ENCODE data around the gene ELMOD2.

Gene ELMOD2

DNA sequence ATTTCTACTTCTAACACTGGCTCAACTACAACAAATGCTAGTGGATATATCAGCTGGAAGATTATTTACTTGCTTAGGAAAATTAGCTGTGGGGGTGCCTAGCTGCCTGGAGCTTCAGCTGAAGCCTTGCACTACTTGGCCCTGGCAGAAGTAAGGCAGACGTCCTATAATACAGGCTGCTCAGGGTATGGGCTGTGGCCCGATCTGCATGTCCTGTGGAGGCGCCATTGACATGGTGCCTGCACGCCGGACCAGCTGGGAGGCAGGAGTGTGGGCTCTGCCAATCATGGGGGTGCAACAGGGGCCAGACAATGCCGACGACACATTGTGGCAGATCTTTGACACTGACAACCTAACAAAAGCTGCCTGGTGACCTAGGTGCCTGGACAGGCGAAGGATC, 76.4 kb downstream of the ELMOD2 start:
- no peak overlapping the region for H3K4me3 ChIP-seq (replicated peaks; ENCODE audit: insufficient read depth, low read length)
- DNase-seq (ENCODE audit: low read depth in 1 of 2, low spot score in 1 of 2): no peak
- H3K27ac ChIP-seq (replicated peaks): no peak overlapping the region
- no peak for TF ChIP-seq POLR2AphosphoS5 (IDR thresholded peaks at IDR 0.05; ENCODE audit: low read depth)
- TF ChIP-seq, protein P1, sequence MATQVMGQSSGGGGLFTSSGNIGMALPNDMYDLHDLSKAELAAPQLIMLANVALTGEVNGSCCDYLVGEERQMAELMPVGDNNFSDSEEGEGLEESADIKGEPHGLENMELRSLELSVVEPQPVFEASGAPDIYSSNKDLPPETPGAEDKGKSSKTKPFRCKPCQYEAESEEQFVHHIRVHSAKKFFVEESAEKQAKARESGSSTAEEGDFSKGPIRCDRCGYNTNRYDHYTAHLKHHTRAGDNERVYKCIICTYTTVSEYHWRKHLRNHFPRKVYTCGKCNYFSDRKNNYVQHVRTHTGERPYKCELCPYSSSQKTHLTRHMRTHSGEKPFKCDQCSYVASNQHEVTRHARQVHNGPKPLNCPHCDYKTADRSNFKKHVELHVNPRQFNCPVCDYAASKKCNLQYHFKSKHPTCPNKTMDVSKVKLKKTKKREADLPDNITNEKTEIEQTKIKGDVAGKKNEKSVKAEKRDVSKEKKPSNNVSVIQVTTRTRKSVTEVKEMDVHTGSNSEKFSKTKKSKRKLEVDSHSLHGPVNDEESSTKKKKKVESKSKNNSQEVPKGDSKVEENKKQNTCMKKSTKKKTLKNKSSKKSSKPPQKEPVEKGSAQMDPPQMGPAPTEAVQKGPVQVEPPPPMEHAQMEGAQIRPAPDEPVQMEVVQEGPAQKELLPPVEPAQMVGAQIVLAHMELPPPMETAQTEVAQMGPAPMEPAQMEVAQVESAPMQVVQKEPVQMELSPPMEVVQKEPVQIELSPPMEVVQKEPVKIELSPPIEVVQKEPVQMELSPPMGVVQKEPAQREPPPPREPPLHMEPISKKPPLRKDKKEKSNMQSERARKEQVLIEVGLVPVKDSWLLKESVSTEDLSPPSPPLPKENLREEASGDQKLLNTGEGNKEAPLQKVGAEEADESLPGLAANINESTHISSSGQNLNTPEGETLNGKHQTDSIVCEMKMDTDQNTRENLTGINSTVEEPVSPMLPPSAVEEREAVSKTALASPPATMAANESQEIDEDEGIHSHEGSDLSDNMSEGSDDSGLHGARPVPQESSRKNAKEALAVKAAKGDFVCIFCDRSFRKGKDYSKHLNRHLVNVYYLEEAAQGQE (IDR thresholded peaks at IDR 0.05; ENCODE audit: insufficient replicate concordance, low read depth): no peak
- no peak for TF ChIP-seq GABPA (IDR thresholded peaks at IDR 0.05; ENCODE audit: low read depth)
- TF ChIP-seq SPI1 (IDR thresholded peaks at IDR 0.05; ENCODE audit: borderline replicate concordance, low read depth): no peak
- peaks cover 2% of the 10 kb centered on the region for H3K27me3 ChIP-seq (ENCODE audit: insufficient read depth, poor library complexity, severe bottlenecking)

DNA sequence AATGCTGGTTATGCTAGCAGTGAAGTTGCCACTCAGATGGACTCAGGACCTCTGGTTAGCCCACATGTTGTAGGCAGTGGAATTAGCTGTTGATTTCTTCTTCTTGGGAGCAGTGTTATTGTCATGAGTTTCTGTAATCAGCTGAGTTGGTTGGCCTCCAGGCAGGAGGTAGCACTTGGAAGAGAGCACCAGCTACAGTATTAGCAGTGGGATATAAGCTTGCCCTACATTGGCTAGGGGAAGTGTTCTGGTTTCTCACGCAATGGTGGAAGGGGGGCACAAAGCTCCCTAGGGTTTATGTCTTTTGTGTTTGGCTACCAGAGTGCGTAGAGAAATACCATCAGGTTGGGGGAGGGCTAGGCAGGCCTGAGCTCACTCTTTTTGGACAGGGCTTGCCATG, 78.7 kb downstream of the ELMOD2 start:
- Histone ChIP-seq H3K27me3 (ENCODE audit: insufficient read depth, poor library complexity, severe bottlenecking) (peaks cover 2% of the 10 kb centered on the region), H3K4me3 (replicated peaks; ENCODE audit: insufficient read depth, low read length) (no peak overlapping the region), H3K27ac (replicated peaks) (no peak overlapping the region)
- TF ChIP-seq SPI1 (IDR thresholded peaks at IDR 0.05; ENCODE audit: borderline replicate concordance, low read depth) (no peak), GABPA (IDR thresholded peaks at IDR 0.05; ENCODE audit: low read depth) (no peak), POLR2AphosphoS5 (IDR thresholded peaks at IDR 0.05; ENCODE audit: low read depth) (no peak)
- TF ChIP-seq, protein P1 (IDR thresholded peaks at IDR 0.05; ENCODE audit: insufficient replicate concordance, low read depth): no peak
- TF ChIP-seq, protein P2, sequence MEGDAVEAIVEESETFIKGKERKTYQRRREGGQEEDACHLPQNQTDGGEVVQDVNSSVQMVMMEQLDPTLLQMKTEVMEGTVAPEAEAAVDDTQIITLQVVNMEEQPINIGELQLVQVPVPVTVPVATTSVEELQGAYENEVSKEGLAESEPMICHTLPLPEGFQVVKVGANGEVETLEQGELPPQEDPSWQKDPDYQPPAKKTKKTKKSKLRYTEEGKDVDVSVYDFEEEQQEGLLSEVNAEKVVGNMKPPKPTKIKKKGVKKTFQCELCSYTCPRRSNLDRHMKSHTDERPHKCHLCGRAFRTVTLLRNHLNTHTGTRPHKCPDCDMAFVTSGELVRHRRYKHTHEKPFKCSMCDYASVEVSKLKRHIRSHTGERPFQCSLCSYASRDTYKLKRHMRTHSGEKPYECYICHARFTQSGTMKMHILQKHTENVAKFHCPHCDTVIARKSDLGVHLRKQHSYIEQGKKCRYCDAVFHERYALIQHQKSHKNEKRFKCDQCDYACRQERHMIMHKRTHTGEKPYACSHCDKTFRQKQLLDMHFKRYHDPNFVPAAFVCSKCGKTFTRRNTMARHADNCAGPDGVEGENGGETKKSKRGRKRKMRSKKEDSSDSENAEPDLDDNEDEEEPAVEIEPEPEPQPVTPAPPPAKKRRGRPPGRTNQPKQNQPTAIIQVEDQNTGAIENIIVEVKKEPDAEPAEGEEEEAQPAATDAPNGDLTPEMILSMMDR (IDR thresholded peaks at IDR 0.05; ENCODE audit: insufficient read depth, low read length): no peak
- no peak for DNase-seq (ENCODE audit: low read depth in 1 of 2, low spot score in 1 of 2)

DNA sequence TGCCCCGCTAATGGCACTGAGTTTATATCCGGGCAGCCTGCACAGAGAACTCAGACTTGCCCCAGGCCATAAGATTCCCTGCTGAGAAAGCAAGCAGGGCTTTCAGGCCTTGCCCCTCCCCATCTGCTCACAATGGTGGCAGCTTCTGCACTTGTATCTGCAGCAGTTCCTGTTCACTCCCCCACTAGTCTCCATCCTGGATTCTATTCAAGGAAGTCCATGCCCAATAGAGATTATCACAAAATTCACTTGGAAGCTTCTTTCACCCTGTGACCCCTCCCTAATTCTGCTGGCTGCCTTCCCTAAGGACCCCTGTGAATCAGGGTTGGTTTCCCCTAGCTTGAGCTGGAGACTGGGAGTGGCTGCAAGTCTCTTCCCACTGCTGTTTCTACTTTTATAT, 79.3 kb downstream of the ELMOD2 start:
- TF ChIP-seq, protein P2 (IDR thresholded peaks at IDR 0.05; ENCODE audit: insufficient read depth, low read length): no peak
- no peak for TF ChIP-seq POLR2AphosphoS5 (IDR thresholded peaks at IDR 0.05; ENCODE audit: low read depth)
- TF ChIP-seq, protein P1 (IDR thresholded peaks at IDR 0.05; ENCODE audit: insufficient replicate concordance, low read depth): no peak
- no peak for TF ChIP-seq GABPA (IDR thresholded peaks at IDR 0.05; ENCODE audit: low read depth)
- no peak for TF ChIP-seq SPI1 (IDR thresholded peaks at IDR 0.05; ENCODE audit: borderline replicate concordance, low read depth)
- peaks cover 2% of the 10 kb centered on the region for H3K27me3 ChIP-seq (ENCODE audit: insufficient read depth, poor library complexity, severe bottlenecking)
- H3K4me3 ChIP-seq (replicated peaks; ENCODE audit: insufficient read depth, low read length): no peak overlapping the region
- H3K27ac ChIP-seq (replicated peaks): no peak overlapping the region
- no peak for DNase-seq (ENCODE audit: low read depth in 1 of 2, low spot score in 1 of 2)

Data from HL-60 (cell line).